K562 (cell line): ENCODE results near the gene KCTD7. TPM values are rescaled to one million over a fixed set of nuclear protein-coding genes. Genes with fewer than 3 reads are reported as not detected.

Experiments
- CHD1 ChIP-seq: fragments of 200-600 bp; sonication (generic); IDR thresholded peaks from one replicate; pipeline ENCODE4 v1.6.1; 2012; ENCODE audit warnings: mild to moderate bottlenecking, moderate library complexity, low read length, inconsistent platforms
- ETV5 ChIP-seq: sonication (generic); formaldehyde crosslinking; IDR thresholded peaks from 2 replicates; pipeline ENCODE4 v1.4.0; 2020; ENCODE audit warnings: low read depth, mild to moderate bottlenecking, missing genetic modification reagents
- HNRNPL ChIP-seq: fragments of 200-400 bp; formaldehyde crosslinking; IDR thresholded peaks from 2 replicates; pipeline ENCODE4 v1.6.1; 2017; ENCODE audit warnings: low read depth, mild to moderate bottlenecking, low read length
- IRF1 ChIP-seq: sonication (generic); formaldehyde crosslinking; IDR thresholded peaks from 2 replicates; pipeline ENCODE4 v1.8.0; 2022; ENCODE audit warnings: missing genetic modification reagents, mild to moderate bottlenecking, borderline replicate concordance
- KLF13 ChIP-seq: fragments of 450-650 bp; IDR thresholded peaks from 2 replicates; pipeline ENCODE4 v1.6.1; 2016; ENCODE audit warnings: missing genetic modification characterization, low read depth, mild to moderate bottlenecking, missing compliant biosample characterization, moderate library complexity, borderline replicate concordance
- MTA1 ChIP-seq: fragments of 450-650 bp; IDR thresholded peaks from 2 replicates; pipeline ENCODE4 v1.6.1; 2017; ENCODE audit warnings: borderline replicate concordance
- SMAD1 ChIP-seq: fragments of 150-350 bp; IDR thresholded peaks from 2 replicates; pipeline ENCODE4 v1.6.1; 2014; ENCODE audit warnings: low read length, low read depth; ENCODE audit not compliant: partially characterized antibody
- SMARCA5 ChIP-seq: fragments of 450-650 bp; IDR thresholded peaks from 2 replicates; pipeline ENCODE4 v1.6.1; 2016
- SMARCE1 ChIP-seq: fragments of 450-650 bp; IDR thresholded peaks from 2 replicates; pipeline ENCODE4 v1.7.1; 2016; ENCODE audit warnings: mild to moderate bottlenecking
- ZNF583 ChIP-seq: fragments of 250-450 bp; sonication (Bioruptor Pico); IDR thresholded peaks from 2 replicates; pipeline ENCODE4 v1.4.0; 2020
- ZNF785 ChIP-seq: fragments of 250-450 bp; sonication (Bioruptor Pico); IDR thresholded peaks from 2 replicates; pipeline ENCODE4 v1.4.0; 2020; ENCODE audit warnings: mild to moderate bottlenecking
- polyA plus RNA-seq, 8 experiments: library from polyadenylated mRNA; depleted of rRNA in 4 of 8; stranded (reverse) in 5 of 8; unstranded in 3 of 8; fragments of >200 nt; fragmentation: Nextera tagmentation in 2 of 8; fragmentation: Illumina TruSeq in 1 of 8; extraction: Ambion mirVana in 2 of 8; extraction: Trizol in 1 of 8; gene quantifications; 2 replicates each; pipeline versions ENCODE4 v1.2.1 to v1.2.3, GENCODE V29; 2011 to 2014; ENCODE audit warnings: inconsistent platforms in 1 of 8, missing spikeins in 1 of 8
- total RNA-seq, 7 experiments: library from RNA; depleted of rRNA in 6 of 7; stranded (reverse); fragments of >200 nt in 6 of 7; fragmentation: Illumina TruSeq in 2 of 7; extraction: Trizol in 2 of 7; gene quantifications; 2 replicates each; pipeline versions ENCODE4 v1.2.1 to v1.2.3, GENCODE V29; 2011 to 2021; ENCODE audit warnings: low replicate concordance in 1 of 7
- TF ChIP-seq, protein P1 (sequence below), 2 experiments: fragments of 450-650 bp in 1 of 2; sonication (generic) in 1 of 2; formaldehyde crosslinking in 1 of 2; IDR thresholded peaks; 2 replicates each; pipeline versions ENCODE4 v1.7.1 to v1.9.0; 2016 to 2022; ENCODE audit warnings: inconsistent platforms in 1 of 2, mild to moderate bottlenecking in 1 of 2, missing genetic modification reagents in 1 of 2
- TF ChIP-seq, protein P2 (sequence below): fragments of 250-450 bp; sonication (Bioruptor Pico); IDR thresholded peaks from 2 replicates; pipeline ENCODE4 v1.5.0; 2021
- TF ChIP-seq, protein P3 (sequence below): fragments of 250-450 bp; sonication (Bioruptor Pico); IDR thresholded peaks from 2 replicates; pipeline ENCODE4 v1.9.0; 2021; ENCODE audit warnings: mild to moderate bottlenecking, inconsistent platforms

KCTD7 gene
- total and polyA plus RNA-seq, 9 of the 15 experiments (the other 6 are each of a cell fraction or from before 2014, with no cell fraction given) = 1.5 to 26.0 (median 9.0) TPM

GRCh38 chr7:66628361-66629221 lies at the start of gene KCTD7 (continued):
- TF ChIP-seq, protein P1, sequence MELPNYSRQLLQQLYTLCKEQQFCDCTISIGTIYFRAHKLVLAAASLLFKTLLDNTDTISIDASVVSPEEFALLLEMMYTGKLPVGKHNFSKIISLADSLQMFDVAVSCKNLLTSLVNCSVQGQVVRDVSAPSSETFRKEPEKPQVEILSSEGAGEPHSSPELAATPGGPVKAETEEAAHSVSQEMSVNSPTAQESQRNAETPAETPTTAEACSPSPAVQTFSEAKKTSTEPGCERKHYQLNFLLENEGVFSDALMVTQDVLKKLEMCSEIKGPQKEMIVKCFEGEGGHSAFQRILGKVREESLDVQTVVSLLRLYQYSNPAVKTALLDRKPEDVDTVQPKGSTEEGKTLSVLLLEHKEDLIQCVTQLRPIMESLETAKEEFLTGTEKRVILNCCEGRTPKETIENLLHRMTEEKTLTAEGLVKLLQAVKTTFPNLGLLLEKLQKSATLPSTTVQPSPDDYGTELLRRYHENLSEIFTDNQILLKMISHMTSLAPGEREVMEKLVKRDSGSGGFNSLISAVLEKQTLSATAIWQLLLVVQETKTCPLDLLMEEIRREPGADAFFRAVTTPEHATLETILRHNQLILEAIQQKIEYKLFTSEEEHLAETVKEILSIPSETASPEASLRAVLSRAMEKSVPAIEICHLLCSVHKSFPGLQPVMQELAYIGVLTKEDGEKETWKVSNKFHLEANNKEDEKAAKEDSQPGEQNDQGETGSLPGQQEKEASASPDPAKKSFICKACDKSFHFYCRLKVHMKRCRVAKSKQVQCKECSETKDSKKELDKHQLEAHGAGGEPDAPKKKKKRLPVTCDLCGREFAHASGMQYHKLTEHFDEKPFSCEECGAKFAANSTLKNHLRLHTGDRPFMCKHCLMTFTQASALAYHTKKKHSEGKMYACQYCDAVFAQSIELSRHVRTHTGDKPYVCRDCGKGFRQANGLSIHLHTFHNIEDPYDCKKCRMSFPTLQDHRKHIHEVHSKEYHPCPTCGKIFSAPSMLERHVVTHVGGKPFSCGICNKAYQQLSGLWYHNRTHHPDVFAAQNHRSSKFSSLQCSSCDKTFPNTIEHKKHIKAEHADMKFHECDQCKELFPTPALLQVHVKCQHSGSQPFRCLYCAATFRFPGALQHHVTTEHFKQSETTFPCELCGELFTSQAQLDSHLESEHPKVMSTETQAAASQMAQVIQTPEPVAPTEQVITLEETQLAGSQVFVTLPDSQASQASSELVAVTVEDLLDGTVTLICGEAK (IDR thresholded peaks at IDR 0.05) = no peak
- TF ChIP-seq, protein P1 (CRISPR knock-in tag; IDR thresholded peaks at IDR 0.05) = no peak
- TF ChIP-seq SMARCE1 (no peak), ETV5 (CRISPR knock-in tag) (no peak), ZNF583 (CRISPR knock-in tag) (0 out of 2 replicates have a peak, but pooled peaks have one; percentile 29), CHD1 (peak; percentile 21), IRF1 (CRISPR knock-in tag) (no peak), SMAD1 (peak; percentile 89), HNRNPL (peak; percentile 95), ZNF785 (CRISPR knock-in tag) (no peak), SMARCA5 (no peak), KLF13 (tag) (peak; percentile 79; the same call in 1 of the 2 replicates), MTA1 (peak; percentile 96)
- TF ChIP-seq, protein P2, sequence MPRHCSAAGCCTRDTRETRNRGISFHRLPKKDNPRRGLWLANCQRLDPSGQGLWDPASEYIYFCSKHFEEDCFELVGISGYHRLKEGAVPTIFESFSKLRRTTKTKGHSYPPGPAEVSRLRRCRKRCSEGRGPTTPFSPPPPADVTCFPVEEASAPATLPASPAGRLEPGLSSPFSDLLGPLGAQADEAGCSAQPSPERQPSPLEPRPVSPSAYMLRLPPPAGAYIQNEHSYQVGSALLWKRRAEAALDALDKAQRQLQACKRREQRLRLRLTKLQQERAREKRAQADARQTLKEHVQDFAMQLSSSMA (CRISPR knock-in tag) = peak; percentile 67; the same call in 1 of the 2 replicates
- TF ChIP-seq, protein P3, sequence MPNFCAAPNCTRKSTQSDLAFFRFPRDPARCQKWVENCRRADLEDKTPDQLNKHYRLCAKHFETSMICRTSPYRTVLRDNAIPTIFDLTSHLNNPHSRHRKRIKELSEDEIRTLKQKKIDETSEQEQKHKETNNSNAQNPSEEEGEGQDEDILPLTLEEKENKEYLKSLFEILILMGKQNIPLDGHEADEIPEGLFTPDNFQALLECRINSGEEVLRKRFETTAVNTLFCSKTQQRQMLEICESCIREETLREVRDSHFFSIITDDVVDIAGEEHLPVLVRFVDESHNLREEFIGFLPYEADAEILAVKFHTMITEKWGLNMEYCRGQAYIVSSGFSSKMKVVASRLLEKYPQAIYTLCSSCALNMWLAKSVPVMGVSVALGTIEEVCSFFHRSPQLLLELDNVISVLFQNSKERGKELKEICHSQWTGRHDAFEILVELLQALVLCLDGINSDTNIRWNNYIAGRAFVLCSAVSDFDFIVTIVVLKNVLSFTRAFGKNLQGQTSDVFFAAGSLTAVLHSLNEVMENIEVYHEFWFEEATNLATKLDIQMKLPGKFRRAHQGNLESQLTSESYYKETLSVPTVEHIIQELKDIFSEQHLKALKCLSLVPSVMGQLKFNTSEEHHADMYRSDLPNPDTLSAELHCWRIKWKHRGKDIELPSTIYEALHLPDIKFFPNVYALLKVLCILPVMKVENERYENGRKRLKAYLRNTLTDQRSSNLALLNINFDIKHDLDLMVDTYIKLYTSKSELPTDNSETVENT (CRISPR knock-in tag) = peak; percentile 86
